Stimulated activated naive CD8-positive, alpha-beta T cell treated with anti-CD3 and anti-CD28 coated beads, Interleukin-15, amount 100 ng/mL, for 72 hours (primary cell): ENCODE data around the gene B3GNT5.

Experiments used
- ATAC-seq: fragments of 150-1000 bp; cut with Tn5 transposase; 2 replicates; pipeline ENCODE4 v1.10.0; 2021; ENCODE audit warnings: mild to moderate bottlenecking, moderate library complexity
- DNase-seq, 2 donors: peaks; one replicate each; pipeline ENCODE4 v3.0.0; 2021 to 2022
- H3K27ac Mint-ChIP-seq, 2 donors: one replicate each; pipeline ENCODE4 v1.8.0; 2022; ENCODE audit warnings: mild to moderate bottlenecking in 2 of 2, mixed read lengths in 2 of 2, moderate library complexity in 2 of 2
- H3K27me3 Mint-ChIP-seq: one replicate; pipeline ENCODE4 v1.8.0; 2022; ENCODE audit warnings: mixed read lengths
- H3K4me1 Mint-ChIP-seq: one replicate; pipeline ENCODE4 v1.8.0; 2022; ENCODE audit warnings: mild to moderate bottlenecking, mixed read lengths
- H3K4me3 Mint-ChIP-seq, 2 donors: one replicate each; pipeline ENCODE4 v1.8.0; 2022; ENCODE audit warnings: mild to moderate bottlenecking in 2 of 2, mixed read lengths in 2 of 2, moderate library complexity in 1 of 2
- H3K9me3 Mint-ChIP-seq, 2 donors: one replicate each; pipeline ENCODE4 v1.8.0; 2022; ENCODE audit warnings: mixed read lengths in 2 of 2

B3GNT5 gene

DNA sequence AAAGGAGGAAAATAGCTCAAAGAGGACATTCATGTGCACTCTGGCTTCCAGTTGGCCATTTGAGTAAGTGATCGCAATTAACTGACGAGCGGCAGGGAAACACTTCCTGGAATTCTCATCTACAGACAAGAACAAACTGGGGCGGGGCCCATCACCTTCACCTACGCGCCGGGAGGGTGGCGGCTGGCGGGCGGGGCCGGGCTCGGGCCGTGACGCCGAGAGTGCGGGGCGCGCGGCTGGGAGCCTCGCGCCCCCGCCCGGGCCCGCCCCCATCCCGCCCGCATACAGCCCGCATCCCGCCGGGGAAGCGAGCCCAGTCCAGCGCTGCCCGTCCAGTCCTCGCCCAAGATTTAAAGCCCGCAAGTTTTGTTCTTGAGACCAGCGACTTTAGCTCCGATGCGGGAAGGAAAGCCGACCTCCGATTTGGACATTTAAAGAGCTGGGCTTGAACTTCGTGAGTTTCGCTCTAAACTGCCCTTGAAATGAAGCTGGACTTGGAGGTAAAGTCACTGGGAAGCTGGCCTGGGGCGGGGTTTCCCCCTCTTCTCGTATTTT lies at the start of gene B3GNT5:
Gene B3GNT5 (plus strand): TSS at position 281 of the 555 bp plus-strand sequence. CDS start 16,546 bp downstream, outside the sequence.
- no peaks in the 10 kb centered on the region for H3K9me3 Mint-ChIP-seq
- DNase-seq = peak in 1 of 2 donors; percentile 22
- peak within 1 kb of the TSS in 1 of 2 donors; percentile 82 for H3K27ac Mint-ChIP-seq

GRCh38 chr3:183203670-183204069 lies 49.4 kb upstream of the B3GNT5 start:
- no peak for DNase-seq
- ATAC-seq = no peak
- Mint-ChIP-seq H3K27ac (no peak overlapping the region), H3K9me3 (peaks cover 23 to 33% of the 10 kb centered on the region in 2 donors), H3K27me3 (no peaks in the 10 kb centered on the region), H3K4me3 (no peak overlapping the region), H3K4me1 (peaks cover 41% of the 10 kb centered on the region)

More for the DNA sequence above, at the start of gene B3GNT5:
- no peak for ATAC-seq
- Mint-ChIP-seq H3K4me1 (peaks cover 12% of the 10 kb centered on the region), H3K27me3 (peaks cover 52% of the 10 kb centered on the region), H3K4me3 (peak within 1 kb of the TSS; percentile 78 to 86)

DNA sequence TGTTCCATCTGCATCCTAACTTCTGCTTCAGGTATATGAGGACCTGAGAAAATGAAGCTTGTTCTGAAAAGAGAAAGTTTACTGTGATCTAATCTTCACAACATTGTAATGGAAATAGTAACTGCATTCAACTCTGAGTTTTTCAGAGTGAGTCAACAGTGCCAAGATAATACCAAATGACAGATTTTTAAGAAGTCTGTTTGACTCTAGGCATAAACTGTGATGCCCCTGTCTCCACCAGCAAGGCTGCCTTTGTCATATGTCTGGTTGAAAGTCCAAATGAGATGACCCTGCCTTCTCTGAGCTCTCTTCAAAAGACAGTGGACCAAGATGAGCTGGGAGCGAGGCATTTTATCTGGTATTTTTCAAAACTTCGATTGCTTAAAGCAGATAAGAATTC lies 44.8 kb upstream of the B3GNT5 start:
- H3K9me3 Mint-ChIP-seq = peaks cover 32 to 51% of the 10 kb centered on the region in 2 donors
- no peaks in the 10 kb centered on the region for H3K27me3 Mint-ChIP-seq
- H3K4me1 Mint-ChIP-seq = peaks cover 54% of the 10 kb centered on the region
- ATAC-seq = peak; percentile 76
- no peak for DNase-seq
- H3K27ac Mint-ChIP-seq = no peak overlapping the region
- no peak overlapping the region for H3K4me3 Mint-ChIP-seq

- Mint-ChIP-seq H3K4me1 (peaks cover 54% of the 10 kb centered on the region), H3K9me3 (peaks cover 26 to 45% of the 10 kb centered on the region in 2 donors), H3K27ac (no peak overlapping the region), H3K27me3 (no peaks in the 10 kb centered on the region), H3K4me3 (no peak overlapping the region)
- ATAC-seq = no peak
- no peak for DNase-seq
These were observed 44.3 kb upstream of the B3GNT5 start for GRCh38 chr3:183208800-183209199.

DNA sequence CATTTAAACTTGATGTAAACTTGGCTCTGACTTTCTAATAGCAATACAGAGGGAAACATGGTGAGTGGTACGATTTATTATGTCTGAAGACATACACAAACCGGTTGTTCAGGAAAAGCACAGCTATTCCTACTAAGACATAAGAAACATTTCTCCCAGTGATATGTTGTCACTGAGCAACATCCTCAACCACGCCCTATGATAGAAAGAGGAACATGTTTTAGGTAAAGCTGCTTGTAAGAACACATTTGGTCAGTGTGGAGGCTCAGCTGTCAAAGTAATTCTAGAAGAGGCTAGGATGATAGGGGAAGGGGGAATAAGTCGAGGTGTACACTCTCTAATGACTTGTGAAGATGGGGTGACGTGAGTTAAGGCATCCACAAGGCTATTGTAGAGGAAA lies 42.7 kb upstream of the B3GNT5 start:
- Mint-ChIP-seq H3K4me3 (no peak overlapping the region), H3K9me3 (peaks cover 19 to 34% of the 10 kb centered on the region in 2 donors), H3K4me1 (peaks cover 48% of the 10 kb centered on the region), H3K27me3 (no peaks in the 10 kb centered on the region), H3K27ac (peak overlapping the region in 1 of 2 donors; percentile 93)
- ATAC-seq = no peak
- no peak for DNase-seq

DNA sequence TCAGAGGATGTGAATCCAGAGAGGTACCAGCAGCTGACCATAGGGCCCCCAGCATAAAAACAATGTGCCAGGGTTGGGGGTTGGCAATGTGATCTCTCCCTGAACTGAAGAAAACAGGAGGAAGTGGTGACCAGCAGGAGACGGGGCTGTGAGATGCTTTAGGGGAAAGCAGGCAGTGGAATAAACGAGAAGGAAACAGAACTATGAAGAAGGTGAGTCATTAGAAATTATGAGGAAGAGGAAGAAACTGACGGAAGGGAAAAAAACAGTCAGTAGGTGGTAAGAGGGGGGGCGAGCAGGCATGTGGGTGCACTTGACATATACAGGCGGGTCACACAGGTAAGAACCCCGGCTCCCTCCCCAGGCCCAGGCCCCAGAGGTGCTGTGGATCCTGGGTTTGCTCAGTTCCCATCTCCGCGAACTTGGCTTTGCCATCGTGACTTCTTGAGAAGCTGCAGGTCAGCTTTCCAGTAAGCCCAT lies 42.2 kb upstream of the B3GNT5 start:
- H3K27ac Mint-ChIP-seq = peak overlapping the region in 1 of 2 donors; percentile 93
- peaks cover 48% of the 10 kb centered on the region for H3K4me1 Mint-ChIP-seq
- H3K27me3 Mint-ChIP-seq = no peaks in the 10 kb centered on the region
- H3K9me3 Mint-ChIP-seq = peaks cover 19 to 34% of the 10 kb centered on the region in 2 donors
- peak; percentile 68 for ATAC-seq
- H3K4me3 Mint-ChIP-seq = peak overlapping the region; percentile 31 to 57
- peak in 1 of 2 donors; percentile 27 for DNase-seq

GRCh38 chr3:183211352-183211751 lies 41.7 kb upstream of the B3GNT5 start:
- ATAC-seq (no peak), DNase-seq (no peak)
- no peaks in the 10 kb centered on the region for H3K27me3 Mint-ChIP-seq
- no peak overlapping the region for H3K4me3 Mint-ChIP-seq
- H3K27ac Mint-ChIP-seq = no peak overlapping the region
- peaks cover 48% of the 10 kb centered on the region for H3K4me1 Mint-ChIP-seq
- peaks cover 19 to 34% of the 10 kb centered on the region in 2 donors for H3K9me3 Mint-ChIP-seq

- DNase-seq = no peak
- H3K4me3 Mint-ChIP-seq = no peak overlapping the region
- no peaks in the 10 kb centered on the region for H3K27me3 Mint-ChIP-seq
- ATAC-seq = no peak
- peaks cover 19 to 34% of the 10 kb centered on the region in 2 donors for H3K9me3 Mint-ChIP-seq
- H3K4me1 Mint-ChIP-seq = peaks cover 40% of the 10 kb centered on the region
- no peak overlapping the region for H3K27ac Mint-ChIP-seq
These were observed 41.0 kb upstream of the B3GNT5 start for GRCh38 chr3:183212096-183212495.

GRCh38 chr3:183212565-183212964 lies 40.5 kb upstream of the B3GNT5 start:
- no peak for ATAC-seq
- peaks cover 19 to 30% of the 10 kb centered on the region in 2 donors for H3K9me3 Mint-ChIP-seq
- H3K4me1 Mint-ChIP-seq = peaks cover 39% of the 10 kb centered on the region
- H3K27ac Mint-ChIP-seq = no peak overlapping the region
- no peak overlapping the region for H3K4me3 Mint-ChIP-seq
- no peak for DNase-seq
- H3K27me3 Mint-ChIP-seq = no peaks in the 10 kb centered on the region

GRCh38 chr3:183213415-183214276 lies 39.4 kb upstream of the B3GNT5 start:
- Mint-ChIP-seq H3K4me1 (peaks cover 33% of the 10 kb centered on the region), H3K9me3 (peaks cover 19 to 21% of the 10 kb centered on the region in 2 donors), H3K27me3 (no peaks in the 10 kb centered on the region), H3K4me3 (no peak overlapping the region), H3K27ac (no peak overlapping the region)
- DNase-seq (no peak), ATAC-seq (no peak)

- no peak for ATAC-seq
These were observed 38.8 kb upstream of the B3GNT5 start for GRCh38 chr3:183214277-183214612.

DNA sequence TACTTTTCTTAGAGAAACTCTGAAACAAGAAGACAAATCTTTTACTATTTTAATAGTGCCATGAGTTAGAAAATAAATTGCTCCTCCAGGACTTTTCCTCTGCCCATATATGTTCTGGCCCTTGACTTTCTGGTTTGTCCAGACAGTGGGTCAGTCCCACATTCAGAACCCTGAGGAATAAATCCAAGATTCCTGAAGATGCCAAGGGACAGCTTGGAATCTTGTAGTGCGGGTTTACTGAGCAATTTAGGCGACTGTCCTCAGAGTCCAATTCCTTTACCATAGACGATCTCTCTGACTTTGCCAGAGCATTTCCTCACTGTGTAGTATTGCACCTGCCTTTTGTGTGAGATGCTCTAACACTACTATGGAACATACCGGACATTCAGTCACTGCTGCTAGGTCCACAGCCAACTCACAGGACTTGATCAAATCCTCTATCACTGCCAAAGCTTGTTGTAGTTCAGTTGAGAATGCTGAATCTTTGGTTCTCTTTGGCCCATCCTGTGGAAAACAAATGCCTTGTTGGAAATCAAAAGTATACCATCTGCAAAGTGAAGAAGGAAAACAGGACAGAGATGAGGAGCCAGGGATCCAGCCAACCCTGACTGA lies 37.4 kb upstream of the B3GNT5 start:
- Mint-ChIP-seq H3K9me3 (peaks cover 8 to 10% of the 10 kb centered on the region in 2 donors), H3K4me1 (peaks cover 24% of the 10 kb centered on the region), H3K27me3 (no peaks in the 10 kb centered on the region), H3K4me3 (no peak overlapping the region), H3K27ac (no peak overlapping the region)
- DNase-seq (no peak), ATAC-seq (no peak)

More at GRCh38 chr3:183214277-183214612, 38.8 kb upstream of the B3GNT5 start:
- H3K4me3 Mint-ChIP-seq = no peak overlapping the region
- peaks cover 19 to 21% of the 10 kb centered on the region in 2 donors for H3K9me3 Mint-ChIP-seq
- DNase-seq = no peak
- no peaks in the 10 kb centered on the region for H3K27me3 Mint-ChIP-seq
- peaks cover 33% of the 10 kb centered on the region for H3K4me1 Mint-ChIP-seq
- no peak overlapping the region for H3K27ac Mint-ChIP-seq

GRCh38 chr3:183217548-183218332 lies 35.3 kb upstream of the B3GNT5 start:
- Mint-ChIP-seq H3K9me3 (no peaks in the 10 kb centered on the region), H3K4me3 (no peak overlapping the region), H3K27me3 (no peaks in the 10 kb centered on the region), H3K4me1 (peaks cover 6% of the 10 kb centered on the region), H3K27ac (no peak overlapping the region)
- DNase-seq = no peak
- no peak for ATAC-seq

- no peak overlapping the region for H3K4me3 Mint-ChIP-seq
- ATAC-seq = no peak
- no peaks in the 10 kb centered on the region for H3K9me3 Mint-ChIP-seq
- H3K27ac Mint-ChIP-seq = no peak overlapping the region
- H3K27me3 Mint-ChIP-seq = no peaks in the 10 kb centered on the region
- DNase-seq = no peak
- peaks cover 16% of the 10 kb centered on the region for H3K4me1 Mint-ChIP-seq
These were observed 34.2 kb upstream of the B3GNT5 start for GRCh38 chr3:183218826-183219225.

- H3K9me3 Mint-ChIP-seq = no peaks in the 10 kb centered on the region
- H3K27me3 Mint-ChIP-seq = no peaks in the 10 kb centered on the region
- H3K4me1 Mint-ChIP-seq = peaks cover 32% of the 10 kb centered on the region
- no peak overlapping the region for H3K27ac Mint-ChIP-seq
- no peak overlapping the region for H3K4me3 Mint-ChIP-seq
- DNase-seq (no peak), ATAC-seq (no peak)
These were observed 32.2 kb upstream of the B3GNT5 start for GRCh38 chr3:183220828-183221227.
